HG02678 (cell line): ENCODE data around the gene BIRC5.

Experiments used
- ATAC-seq: cut with Tn5 transposase; IDR thresholded peaks from one replicate; pipeline ENCODE4 v1.9.1; 2021; ENCODE audit warnings: mild to moderate bottlenecking, moderate library complexity; ENCODE audit not compliant: unreplicated experiment

Gene BIRC5

GRCh38 chr17:78183916-78184315 lies 30.1 kb upstream of the BIRC5 start:
- no peak for ATAC-seq

- ATAC-seq, result no peak
Measured at GRCh38 chr17:78184351-78184750, 29.7 kb upstream of the BIRC5 start.

- no peak for ATAC-seq
Measured at GRCh38 chr17:78184868-78185267, 29.2 kb upstream of the BIRC5 start.

- ATAC-seq, result no peak
Measured at GRCh38 chr17:78185981-78186691, 27.9 kb upstream of the BIRC5 start.

- peak; percentile 92 for ATAC-seq
Measured at GRCh38 chr17:78186692-78187595, 27.1 kb upstream of the BIRC5 start, which contains the start of the genes AFMID and TK1. TSS of gene AFMID (plus strand) at chr17:78187362. CDS start at chr17:78187371, 9 bp downstream. TSS of gene TK1 (minus strand) at chr17:78187052. CDS start at chr17:78186994, 58 bp downstream.

- no peak for ATAC-seq
Measured at GRCh38 chr17:78196716-78197115, 17.3 kb upstream of the BIRC5 start.

GRCh38 chr17:78197147-78197832 lies 16.8 kb upstream of the BIRC5 start:
- no peak for ATAC-seq

- no peak for ATAC-seq
Measured at GRCh38 chr17:78200451-78200850, 13.6 kb upstream of the BIRC5 start.

GRCh38 chr17:78202666-78203065 lies 11.4 kb upstream of the BIRC5 start:
- no peak for ATAC-seq

- ATAC-seq, result no peak
Measured at GRCh38 chr17:78204387-78205123, 9.5 kb upstream of the BIRC5 start.

GRCh38 chr17:78205124-78205775 lies 8.8 kb upstream of the BIRC5 start:
- ATAC-seq, result no peak

- no peak for ATAC-seq
Measured at GRCh38 chr17:78206298-78206697, 7.8 kb upstream of the BIRC5 start.

GRCh38 chr17:78208486-78208885 lies 5.6 kb upstream of the BIRC5 start:
- ATAC-seq, result no peak

GRCh38 chr17:78210111-78210510 lies 3.9 kb upstream of the BIRC5 start:
- ATAC-seq, result no peak

GRCh38 chr17:78211032-78211431 lies 3.0 kb upstream of the BIRC5 start:
- ATAC-seq, result no peak

- no peak for ATAC-seq
Measured at GRCh38 chr17:78214706-78215061, 631 bp downstream of the BIRC5 start.

GRCh38 chr17:78219396-78220150 lies 5.5 kb downstream of the BIRC5 start:
- ATAC-seq, result no peak

GRCh38 chr17:78223061-78223460 lies 9.0 kb downstream of the BIRC5 start:
- no peak for ATAC-seq

GRCh38 chr17:78223765-78224164 lies 9.7 kb downstream of the BIRC5 start:
- ATAC-seq, result no peak
